Measurements from ENCODE around the gene IRGC.
"Not testable (repeated sequence)": the region's sequence is repeated elsewhere in the genome, so short reads cannot be mapped to it uniquely, and the experiment has no call there.

The IRGC gene

DNA sequence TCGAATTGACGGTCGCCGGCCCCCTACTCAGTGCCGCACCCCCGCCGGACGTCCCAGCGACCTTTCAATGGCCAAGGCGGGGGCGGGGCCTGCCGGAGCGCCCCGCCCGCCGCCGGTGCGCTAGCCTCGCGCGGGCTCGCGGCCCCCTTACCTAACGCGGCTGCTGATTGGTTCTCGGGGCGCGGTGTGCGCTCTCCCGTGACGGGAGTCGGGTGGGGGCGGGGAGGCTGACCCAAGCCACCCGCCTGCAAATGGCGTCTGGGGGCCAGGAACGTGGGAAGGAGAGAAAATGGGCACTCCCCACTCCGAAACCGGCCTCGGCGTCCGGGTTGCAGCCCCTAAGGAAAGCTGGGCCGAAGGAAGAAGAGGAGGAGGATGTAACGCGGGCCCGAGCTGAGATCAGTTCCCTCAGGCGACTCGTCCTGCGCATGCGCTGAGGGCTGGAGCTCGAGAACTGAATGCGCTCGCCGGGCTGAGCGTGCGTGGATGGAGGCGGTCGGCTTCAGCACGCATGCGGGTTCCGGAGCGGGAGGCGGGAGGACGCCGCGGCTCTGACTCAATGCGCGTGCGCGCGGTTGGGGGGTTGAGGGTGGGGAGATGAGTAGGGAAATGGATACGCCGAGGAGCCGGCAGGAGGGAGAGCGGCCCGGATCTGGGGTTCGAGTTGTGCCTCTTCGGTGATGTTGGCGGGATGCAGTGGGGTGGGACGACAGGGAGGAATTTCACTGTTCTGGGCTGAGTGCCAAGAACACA is 38.8 kb downstream of the IRGC start, which contains the start of gene SMG9:
TSS of gene SMG9 (minus strand) at position 460 of the 753 bp plus-strand sequence. CDS start 4,221 bp downstream, outside the sequence.
- DNase-seq (ENCODE audit: low read depth in 2 of 2) = peak; percentile 97 to 98

DNA sequence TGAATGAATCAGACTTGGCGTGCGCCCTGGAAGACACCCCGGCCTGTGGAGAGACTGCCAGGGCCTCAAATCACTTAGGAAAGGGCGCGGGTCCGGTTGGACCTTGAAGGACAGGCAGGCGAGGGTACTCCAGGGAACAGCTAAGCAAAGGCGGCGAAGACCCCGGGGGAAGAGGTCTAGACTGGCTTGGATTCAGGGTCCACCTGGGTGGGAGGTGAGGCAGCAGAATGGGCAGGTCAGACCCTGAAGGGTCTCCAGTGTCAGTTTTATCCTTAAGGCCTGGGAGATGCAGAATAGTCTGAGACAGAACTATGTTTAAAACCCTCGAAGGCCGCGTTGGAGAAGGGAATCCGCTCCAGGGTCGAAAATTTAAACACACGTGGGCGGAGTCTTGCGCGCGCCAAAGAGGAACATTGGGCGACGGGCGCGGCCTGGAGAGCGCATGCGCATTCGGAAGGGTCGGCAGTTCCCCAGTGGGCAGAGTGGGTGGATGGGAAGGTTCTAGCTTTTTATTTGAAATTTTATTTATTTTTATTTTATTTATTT is 39.5 kb downstream of the IRGC start:
- peak; percentile 39 to 62 for DNase-seq (ENCODE audit: low read depth in 2 of 2)

DNA sequence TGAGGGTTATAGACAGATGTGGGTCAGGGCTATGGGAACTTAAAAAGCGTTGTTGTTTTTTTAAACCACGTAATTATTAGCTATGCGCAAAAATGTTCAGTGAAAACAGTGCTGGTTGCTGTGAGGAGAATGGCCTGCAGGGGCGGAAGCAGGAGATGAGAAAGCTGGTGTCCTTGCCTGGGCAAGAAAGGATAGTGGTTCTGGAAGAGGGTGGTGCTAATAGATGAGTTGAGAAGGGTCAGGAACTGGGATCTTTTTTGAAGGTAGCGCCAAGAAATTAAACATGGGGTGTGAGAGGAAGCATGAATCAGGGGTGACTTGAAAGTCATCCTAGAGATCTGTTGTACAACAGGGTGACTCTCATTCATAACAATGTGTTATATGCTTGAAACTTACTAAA is 43.6 kb downstream of the IRGC start:
- no peak for DNase-seq (ENCODE audit: low read depth in 2 of 2)

DNA sequence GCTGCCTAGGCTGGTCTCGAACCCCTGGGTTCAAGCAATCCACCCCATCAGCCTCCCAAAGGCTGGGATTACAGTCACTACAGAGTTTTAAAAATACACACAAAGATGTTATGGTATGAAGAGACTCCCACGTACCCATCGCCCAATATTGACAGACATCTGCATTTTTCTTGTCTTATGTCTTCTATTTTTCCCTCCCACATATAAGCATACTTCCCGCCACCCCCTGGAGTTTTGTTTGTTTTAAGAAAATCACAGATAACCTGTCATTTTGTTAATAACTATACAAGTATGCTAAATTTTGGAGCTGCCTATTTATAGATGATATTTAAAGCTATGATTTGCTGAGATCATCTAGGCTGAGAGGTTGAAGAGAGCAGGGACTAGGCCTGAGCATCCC is 45.1 kb downstream of the IRGC start:
- no peak for DNase-seq (ENCODE audit: low read depth in 2 of 2)

DNA sequence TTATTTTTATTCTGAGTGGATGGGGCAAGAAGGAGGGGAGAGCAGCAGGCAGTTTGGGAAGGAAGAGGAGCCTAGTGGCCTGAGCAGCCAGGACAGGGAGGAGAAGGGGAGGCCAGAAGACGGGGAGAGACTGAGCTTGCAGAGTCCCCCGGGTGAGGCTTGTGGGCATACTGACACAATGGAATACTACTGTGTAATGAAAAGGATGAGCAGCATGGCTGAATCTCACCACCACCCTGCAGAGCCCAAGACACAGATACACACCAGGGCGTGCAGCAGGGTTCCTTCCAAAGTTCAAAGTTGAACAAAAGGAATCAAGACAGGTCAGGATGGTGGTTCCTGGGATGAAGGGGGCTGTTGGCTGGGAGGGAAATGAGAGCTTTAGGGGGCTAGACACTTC is 46.9 kb downstream of the IRGC start:
- DNase-seq (ENCODE audit: low read depth in 2 of 2) = no peak

DNA sequence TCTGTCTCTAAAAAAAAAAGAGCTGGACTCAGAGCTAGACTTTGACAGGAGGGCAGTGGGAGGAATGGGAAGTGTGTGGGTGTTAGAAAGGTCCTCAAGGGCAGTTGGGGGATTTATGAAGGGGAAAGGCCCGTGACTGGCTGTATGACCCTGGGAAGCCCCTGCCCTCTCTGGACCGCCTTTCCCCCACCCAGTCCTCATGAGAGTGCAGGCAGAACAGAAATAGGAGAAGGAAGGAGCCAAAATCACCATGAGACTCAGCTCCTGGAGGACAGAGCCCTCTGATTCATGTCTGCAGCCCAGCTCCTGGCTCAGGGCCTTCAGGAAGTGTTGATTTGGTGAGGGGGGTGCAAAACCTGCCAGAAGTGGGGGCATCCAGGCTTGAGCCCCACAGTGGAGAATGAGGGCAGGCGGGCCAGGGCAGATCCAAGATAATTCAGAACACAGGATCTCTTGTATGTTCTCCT is 47.6 kb downstream of the IRGC start:
- no peak for DNase-seq (ENCODE audit: low read depth in 2 of 2)

DNA sequence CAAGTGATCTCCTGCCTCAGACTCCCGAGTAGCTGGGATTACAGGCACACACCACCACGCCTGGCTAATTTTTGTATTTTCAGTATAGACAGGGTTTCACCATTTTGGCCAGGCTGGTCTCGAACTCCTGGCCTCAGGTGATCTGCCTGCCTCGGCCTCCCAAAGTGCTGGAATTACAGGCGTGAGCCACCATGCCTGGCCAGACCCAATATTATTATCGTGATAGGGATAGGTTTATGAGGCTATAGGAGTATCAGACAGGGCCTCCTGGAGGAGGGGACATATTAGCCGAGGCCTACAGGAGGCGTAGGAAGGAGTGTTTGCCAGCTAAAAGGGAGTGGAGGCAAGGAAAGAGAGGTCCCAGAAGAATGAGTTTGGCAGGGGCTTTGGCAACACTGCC is 48.8 kb downstream of the IRGC start:
- DNase-seq (ENCODE audit: low read depth in 2 of 2) = not testable (repeated sequence)

DNA sequence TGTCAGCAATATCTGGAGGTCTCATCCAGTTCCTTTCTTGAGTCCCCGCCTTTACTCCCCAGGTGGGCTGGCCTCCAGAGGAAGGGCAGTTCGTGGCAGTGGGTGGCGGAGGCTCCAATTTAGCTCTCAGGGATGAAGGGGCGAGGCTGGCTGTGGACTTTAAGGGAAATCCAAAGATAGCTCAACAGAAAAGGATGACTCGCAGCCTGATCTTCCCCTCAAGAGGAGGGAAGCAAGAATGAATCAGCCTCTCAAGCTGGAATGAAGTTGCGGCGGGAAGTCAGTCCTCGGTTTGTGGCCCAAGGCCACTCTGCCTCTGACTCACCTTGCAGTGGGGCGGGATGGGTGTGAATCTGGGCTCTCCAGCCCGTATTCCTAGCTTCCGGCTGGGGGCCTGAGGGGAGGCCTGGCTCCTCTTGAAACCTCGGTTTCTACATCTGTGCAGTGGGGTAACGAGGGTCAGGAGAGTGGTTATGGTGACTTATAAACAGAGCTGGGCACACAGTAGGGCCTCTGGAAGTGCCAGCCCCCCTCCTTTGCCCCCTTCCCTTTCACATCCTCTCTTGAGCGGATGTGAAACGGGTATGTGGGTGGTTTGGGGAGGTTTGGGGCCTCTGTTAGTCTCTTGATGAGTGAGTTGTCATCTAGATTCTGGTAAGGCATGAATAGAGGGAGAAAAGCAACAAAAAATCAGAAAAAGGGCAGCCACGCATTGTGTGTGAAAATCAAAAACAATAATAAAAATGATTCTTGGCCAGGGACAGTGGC is 49.4 kb downstream of the IRGC start:
- peak in 1 of 2 donors; percentile 49 for DNase-seq (ENCODE audit: low read depth in 2 of 2)

DNA sequence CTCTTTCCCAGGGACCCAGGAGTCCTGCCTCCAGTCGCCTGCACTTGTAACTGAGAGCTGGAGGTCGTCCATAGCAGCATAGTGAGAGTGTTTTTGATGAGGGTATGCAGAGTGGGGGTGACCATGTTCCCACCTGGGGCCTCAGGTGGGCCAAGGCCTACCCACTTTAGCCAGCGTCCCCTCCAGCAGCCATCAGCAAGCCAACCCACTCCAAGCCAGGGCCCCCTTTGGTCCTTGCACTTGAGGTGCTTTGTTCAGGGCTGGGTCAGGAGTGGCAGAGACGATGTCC is 50.8 kb downstream of the IRGC start:
- DNase-seq (ENCODE audit: low read depth in 2 of 2) = no peak

DNA sequence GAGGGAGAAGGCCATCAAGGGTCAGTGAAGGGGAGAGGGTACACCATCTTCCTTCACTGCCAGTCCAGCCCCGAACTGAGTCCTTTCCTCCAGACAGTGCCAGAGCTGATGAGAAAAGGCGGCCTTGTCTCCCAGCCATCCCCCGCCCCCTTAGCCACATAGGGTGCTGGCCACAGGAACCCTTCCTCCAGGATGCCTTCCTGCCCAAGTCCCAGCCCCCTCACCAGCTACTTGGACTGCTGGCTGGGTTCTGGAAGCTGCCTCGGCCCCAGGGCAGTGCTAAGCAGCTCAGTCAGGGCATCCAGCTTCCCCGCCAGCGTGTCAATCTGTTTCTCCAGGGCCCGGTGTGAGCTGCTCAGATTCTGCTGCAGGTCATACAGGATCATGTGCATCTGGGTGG is 51.4 kb downstream of the IRGC start:
- DNase-seq (ENCODE audit: low read depth in 2 of 2) = no peak

DNA sequence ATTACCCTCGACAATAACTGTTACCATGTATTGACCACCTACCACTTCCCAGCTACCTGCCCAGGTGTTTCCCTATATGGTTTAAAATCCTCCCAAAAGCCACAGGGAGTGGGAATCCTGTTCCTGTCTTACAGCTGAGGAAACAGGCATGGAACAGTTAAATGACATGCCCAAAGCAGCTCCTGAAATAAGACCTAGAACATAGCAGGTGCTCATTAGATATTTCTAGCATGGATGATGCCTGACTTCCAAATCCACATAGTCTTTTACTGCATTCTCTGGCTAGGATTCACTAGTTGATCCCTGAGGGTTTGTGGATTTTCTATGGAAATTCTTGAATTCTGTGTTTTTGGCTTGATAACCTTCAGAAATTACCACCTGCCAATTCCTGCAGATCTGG is 51.9 kb downstream of the IRGC start:
- DNase-seq (ENCODE audit: low read depth in 2 of 2) = no peak

DNA sequence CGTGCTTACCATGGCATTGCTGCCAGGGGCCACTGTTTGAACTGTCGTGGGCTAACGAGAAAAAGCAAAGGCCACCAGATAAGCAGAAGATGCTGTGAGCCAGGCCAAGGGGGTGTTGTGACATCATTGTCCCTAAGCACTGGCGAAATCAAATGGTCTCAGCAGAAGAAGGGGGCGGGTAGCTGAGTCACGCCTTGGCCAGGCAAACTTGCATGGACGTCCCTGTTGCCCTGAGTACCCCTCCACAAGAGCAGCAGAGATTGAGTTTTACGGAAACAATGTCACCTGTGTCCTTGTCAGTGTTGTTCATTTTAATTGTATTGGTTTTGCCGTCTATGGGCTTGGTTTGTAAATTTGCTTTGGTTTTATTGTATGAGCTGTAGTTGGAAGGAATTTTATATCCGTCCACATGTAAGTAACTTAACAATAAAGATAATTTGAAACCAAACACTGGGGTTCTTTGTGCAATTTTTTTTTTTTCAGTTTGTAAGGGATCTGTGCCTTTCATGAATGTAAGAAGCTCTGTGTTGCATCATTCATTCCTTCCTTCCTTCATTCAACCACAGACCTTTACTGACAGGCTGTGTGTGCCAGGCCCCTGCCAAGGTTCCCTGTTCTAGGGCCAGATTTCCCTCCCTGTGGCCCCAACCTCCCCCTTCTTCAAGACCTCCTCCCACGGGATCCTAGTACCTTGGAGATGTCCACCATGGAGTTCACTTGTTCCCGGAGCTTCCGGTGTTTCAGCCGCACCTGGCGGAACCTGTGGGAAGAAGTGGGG is 52.6 kb downstream of the IRGC start:
- DNase-seq (ENCODE audit: low read depth in 2 of 2) = no peak

DNA sequence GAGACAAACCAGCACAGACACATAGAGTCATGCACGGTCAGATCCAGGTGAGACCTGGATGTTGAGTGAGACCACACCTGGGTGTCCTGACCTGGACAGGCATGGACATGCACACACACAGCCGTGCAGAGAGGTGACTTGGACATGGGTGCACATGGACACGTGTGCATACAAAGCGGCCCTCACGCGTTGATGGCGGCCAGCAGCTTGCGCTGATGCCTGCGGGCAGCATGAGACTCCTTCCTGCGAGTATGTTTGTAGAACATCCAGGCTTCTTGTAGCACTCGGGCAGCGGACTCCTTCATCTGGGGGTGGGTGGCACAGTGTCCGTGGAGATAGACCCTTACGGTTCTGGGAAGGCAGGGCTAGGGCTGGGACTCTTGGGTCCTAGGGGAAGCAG is 53.4 kb downstream of the IRGC start:
- no peak for DNase-seq (ENCODE audit: low read depth in 2 of 2)
